ENCODE data around the gene RFC2. TPM values are rescaled to one million over a fixed set of nuclear protein-coding genes. Genes with fewer than 3 reads are reported as not detected.

RFC2 gene
- total RNA-seq, 2 donors from 2014 or later: 62.2 to 100 TPM

DNA sequence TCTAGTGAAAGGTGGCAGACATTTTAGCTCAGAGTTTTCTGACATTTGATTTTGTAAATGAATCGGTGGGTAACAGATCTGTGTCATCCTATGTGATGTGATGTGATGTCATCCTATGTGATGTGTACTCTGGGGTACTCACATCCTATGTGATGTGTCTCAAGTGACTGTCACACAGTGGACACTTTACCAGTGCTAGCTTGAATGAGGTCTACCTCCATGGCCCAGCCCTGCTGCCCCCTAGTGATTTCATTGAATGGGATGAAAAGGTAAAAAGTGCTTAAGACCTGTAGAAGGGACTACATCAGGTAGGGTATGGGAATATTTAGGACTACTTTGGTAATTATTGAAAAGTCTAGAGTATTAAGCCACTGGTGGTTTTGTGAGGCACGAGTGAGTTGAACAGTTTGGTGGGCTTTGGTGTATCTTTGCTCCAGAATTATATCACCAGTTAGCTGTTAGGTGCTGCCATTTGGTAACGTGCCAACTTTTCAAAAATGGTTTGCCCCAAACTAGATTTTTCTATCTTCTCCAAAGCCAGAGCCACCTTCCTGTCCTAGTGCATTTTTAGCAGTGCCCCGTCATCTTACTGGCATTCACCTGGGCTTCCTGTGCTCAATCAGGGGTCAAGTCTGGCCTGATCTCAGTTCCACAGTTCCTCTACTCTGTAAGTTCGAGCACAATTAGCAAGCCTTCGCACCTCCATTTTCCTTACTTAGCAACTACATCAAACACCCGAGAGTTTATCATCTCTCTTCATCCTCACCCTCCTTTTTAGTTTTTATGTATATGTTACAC is 70.3 kb downstream of the RFC2 start:
- Mint-ChIP-seq H3K4me1 (peaks cover 41% of the 10 kb centered on the region), H3K9me3 (no peaks in the 10 kb centered on the region), H3K36me3 (ENCODE audit: low read depth) (peaks cover 100% of the 10 kb centered on the region), H3K27ac (peak overlapping the region; percentile 77), H3K4me3 (peak overlapping the region; percentile 43), H3K27me3 (no peaks in the 10 kb centered on the region)
- peak; percentile 94 for ATAC-seq (replicated peaks)

GRCh38 chr7:74183142-74183541 is 71.1 kb downstream of the RFC2 start:
- Mint-ChIP-seq H3K4me1 (peaks cover 42% of the 10 kb centered on the region), H3K36me3 (ENCODE audit: low read depth) (peaks cover 100% of the 10 kb centered on the region), H3K27ac (peak overlapping the region; percentile 77), H3K4me3 (peak overlapping the region; percentile 43), H3K27me3 (no peaks in the 10 kb centered on the region), H3K9me3 (no peaks in the 10 kb centered on the region)
- ATAC-seq (replicated peaks): no peak

DNA sequence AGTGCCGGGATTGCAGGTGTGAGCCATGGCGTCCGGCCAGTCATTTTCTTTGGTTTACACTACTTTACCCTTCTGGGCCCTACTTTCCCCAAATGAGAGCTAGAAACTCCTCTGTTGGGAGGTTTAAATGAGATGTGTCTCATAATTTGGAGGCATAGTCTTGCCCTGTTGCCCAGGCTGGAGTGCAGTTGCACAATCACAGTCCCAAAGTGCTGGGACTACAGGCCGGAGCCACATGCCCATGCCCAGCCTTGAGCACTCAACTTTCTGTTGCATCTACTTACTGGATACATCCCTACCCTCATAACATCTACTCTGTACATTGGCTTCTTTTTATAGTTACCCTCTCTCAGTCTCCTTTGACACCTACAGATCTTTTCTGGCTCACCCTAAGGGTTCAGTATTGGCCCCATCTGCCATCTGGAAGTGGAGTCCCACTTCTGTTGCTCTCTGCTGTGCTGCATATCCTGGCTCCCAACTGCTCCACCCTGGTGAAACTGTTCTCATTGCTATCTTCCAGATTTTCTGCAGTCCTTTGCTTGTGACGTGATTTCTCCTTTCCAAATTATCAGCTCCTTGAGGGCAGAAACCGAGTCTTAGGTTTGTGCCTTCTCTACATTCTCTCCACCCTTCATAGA is 71.6 kb downstream of the RFC2 start:
- no peaks in the 10 kb centered on the region for H3K27me3 Mint-ChIP-seq
- H3K36me3 Mint-ChIP-seq (ENCODE audit: low read depth): peaks cover 100% of the 10 kb centered on the region
- H3K9me3 Mint-ChIP-seq: no peaks in the 10 kb centered on the region
- ATAC-seq (replicated peaks): no peak
- H3K27ac Mint-ChIP-seq: peak overlapping the region; percentile 77
- H3K4me1 Mint-ChIP-seq: peaks cover 41% of the 10 kb centered on the region
- peak overlapping the region; percentile 43 for H3K4me3 Mint-ChIP-seq

GRCh38 chr7:74181821-74182220 is 72.4 kb downstream of the RFC2 start:
- no peak for ATAC-seq (replicated peaks)

More at GRCh38 chr7:74181821-74182220, 72.4 kb downstream of the RFC2 start:
- peak overlapping the region; percentile 43 for H3K4me3 Mint-ChIP-seq
- peak overlapping the region; percentile 77 for H3K27ac Mint-ChIP-seq
- H3K27me3 Mint-ChIP-seq: no peaks in the 10 kb centered on the region
- H3K9me3 Mint-ChIP-seq: no peaks in the 10 kb centered on the region
- peaks cover 46% of the 10 kb centered on the region for H3K4me1 Mint-ChIP-seq
- H3K36me3 Mint-ChIP-seq (ENCODE audit: low read depth): peaks cover 100% of the 10 kb centered on the region

Other genes with a start within 250 kb of the RFC2 start
- gene ELN, start 226.2 kb downstream of the RFC2 start, total RNA-seq: not detected
- 10 to 100 TPM; 12.7 to 20.2 TPM for gene LIMK1, start 170.6 kb downstream of the RFC2 start, total RNA-seq
- 100 to 1,000 TPM; 365 to 426 TPM for gene EIF4H, start 80.0 kb downstream of the RFC2 start, total RNA-seq
- gene LAT2, start 44.4 kb downstream of the RFC2 start, total RNA-seq: 10 to 100 TPM in 1 of 2 donors, 1 to 10 TPM in 1; 6.5 to 11.3 TPM
- 1 to 10 TPM in 1 of 2 donors, under 1 TPM in 1; 0.93 to 1.6 TPM for gene CLIP2, start 35.0 kb upstream of the RFC2 start, total RNA-seq
- gene GTF2IRD1, start 199.5 kb upstream of the RFC2 start, total RNA-seq: 1 to 10 TPM in 1 of 2 donors, under 1 TPM in 1; 0.89 to 2.2 TPM